Stimulated activated CD4-positive, alpha-beta T cell treated with anti-CD3 and anti-CD28 coated beads, Interleukin-15, amount 100 ng/mL, for 24 hours (primary cell): ENCODE results near the gene GNPTG.
A peak's percentile ranks its signal among the peaks of the same experiment; 100 is the strongest.

ENCODE experiments used
- DNase-seq: peaks from one replicate; pipeline ENCODE4 v3.0.0-alpha.2; 2020

Gene GNPTG

GRCh38 chr16:1334739-1335138, 17.0 kb upstream of the GNPTG start:
- no peak for DNase-seq

- no peak for DNase-seq
Measured at GRCh38 chr16:1335211-1335971, 16.3 kb upstream of the GNPTG start.

GRCh38 chr16:1335996-1336395, 15.7 kb upstream of the GNPTG start:
- DNase-seq = no peak

GRCh38 chr16:1336619-1337018, 15.1 kb upstream of the GNPTG start:
- DNase-seq = no peak

- DNase-seq = no peak
Measured at GRCh38 chr16:1337486-1337885, 14.2 kb upstream of the GNPTG start.

GRCh38 chr16:1338119-1338730, 13.5 kb upstream of the GNPTG start:
- peak; percentile 34 for DNase-seq

- DNase-seq = no peak
Measured at GRCh38 chr16:1338855-1339675, 12.7 kb upstream of the GNPTG start.

GRCh38 chr16:1340730-1341494, 10.8 kb upstream of the GNPTG start:
- DNase-seq = no peak

GRCh38 chr16:1341495-1342420, 10.0 kb upstream of the GNPTG start:
- DNase-seq = no peak

- peak; percentile 93 for DNase-seq
Measured at GRCh38 chr16:1342526-1343427, 9.0 kb upstream of the GNPTG start.

- no peak for DNase-seq
Measured at GRCh38 chr16:1343428-1344242, 8.1 kb upstream of the GNPTG start.

GRCh38 chr16:1344499-1344898, 7.2 kb upstream of the GNPTG start:
- DNase-seq = no peak

- DNase-seq = no peak
Measured at GRCh38 chr16:1345087-1345486, 6.6 kb upstream of the GNPTG start.

- no peak for DNase-seq
Measured at GRCh38 chr16:1345651-1346421, 5.9 kb upstream of the GNPTG start.

- no peak for DNase-seq
Measured at GRCh38 chr16:1346422-1347285, 5.1 kb upstream of the GNPTG start.

GRCh38 chr16:1347286-1347855, 4.4 kb upstream of the GNPTG start:
- DNase-seq = no peak

GRCh38 chr16:1347962-1348361, 3.8 kb upstream of the GNPTG start:
- no peak for DNase-seq

- DNase-seq = no peak
Measured at GRCh38 chr16:1348441-1348840, 3.3 kb upstream of the GNPTG start.
